ENCODE results near the gene ISL2. TPM values are rescaled to one million over a fixed set of nuclear protein-coding genes. Genes with fewer than 3 reads are reported as not detected.

ISL2 gene
- total RNA-seq, 1 experiment from 2014 or later = 0.44 TPM

- no peak for DNase-seq (ENCODE audit: low spot score)
- in situ Hi-C loops (cut with HindIII; ENCODE audit: low sequenced_read_pairs) = no loop called here
These were observed 22.6 kb downstream of the ISL2 start for GRCh38 chr15:76359152-76359551.

GRCh38 chr15:76360416-76360815, 23.8 kb downstream of the ISL2 start:
- in situ Hi-C loops (cut with HindIII; ENCODE audit: low sequenced_read_pairs) = no loop called here
- no peak for DNase-seq (ENCODE audit: low spot score)

GRCh38 chr15:76363251-76363650, 26.7 kb downstream of the ISL2 start:
- in situ Hi-C loops (cut with HindIII; ENCODE audit: low sequenced_read_pairs) = no loop called here
- DNase-seq (ENCODE audit: low spot score) = no peak

GRCh38 chr15:76366714-76367113, 30.1 kb downstream of the ISL2 start:
- in situ Hi-C loops (cut with HindIII; ENCODE audit: low sequenced_read_pairs) = no loop called here

GRCh38 chr15:76368122-76368621, 31.6 kb downstream of the ISL2 start:
- DNase-seq (ENCODE audit: low spot score) = no peak
- in situ Hi-C loops (cut with HindIII; ENCODE audit: low sequenced_read_pairs) = no loop called here

More at GRCh38 chr15:76366714-76367113, 30.1 kb downstream of the ISL2 start:
- no peak for DNase-seq (ENCODE audit: low spot score)

- in situ Hi-C loops (cut with HindIII; ENCODE audit: low sequenced_read_pairs) = no loop called here
- no peak for DNase-seq (ENCODE audit: low spot score)
These were observed 39.5 kb downstream of the ISL2 start for GRCh38 chr15:76376029-76376428.

GRCh38 chr15:76376816-76377215, 40.2 kb downstream of the ISL2 start:
- no peak for DNase-seq (ENCODE audit: low spot score)

GRCh38 chr15:76377217-76377616, 40.6 kb downstream of the ISL2 start:
- in situ Hi-C loops (cut with HindIII; ENCODE audit: low sequenced_read_pairs) = no loop called here
- DNase-seq (ENCODE audit: low spot score) = no peak

More at GRCh38 chr15:76376816-76377215, 40.2 kb downstream of the ISL2 start:
- in situ Hi-C loops (cut with HindIII; ENCODE audit: low sequenced_read_pairs) = no loop called here

GRCh38 chr15:76377751-76378150, 41.2 kb downstream of the ISL2 start:
- no peak for DNase-seq (ENCODE audit: low spot score)
- in situ Hi-C loops (cut with HindIII; ENCODE audit: low sequenced_read_pairs) = no loop called here

- DNase-seq (ENCODE audit: low spot score) = no peak
- in situ Hi-C loops (cut with HindIII; ENCODE audit: low sequenced_read_pairs) = no loop called here
These were observed 42.1 kb downstream of the ISL2 start for GRCh38 chr15:76378691-76379090.

GRCh38 chr15:76380249-76380648, 43.7 kb downstream of the ISL2 start:
- in situ Hi-C loops (cut with HindIII; ENCODE audit: low sequenced_read_pairs) = no loop called here
- no peak for DNase-seq (ENCODE audit: low spot score)

GRCh38 chr15:76381366-76381765, 44.8 kb downstream of the ISL2 start:
- DNase-seq (ENCODE audit: low spot score) = peak; percentile 70
- in situ Hi-C loops (cut with HindIII; ENCODE audit: low sequenced_read_pairs) = no loop called here

- in situ Hi-C loops (cut with HindIII; ENCODE audit: low sequenced_read_pairs) = no loop called here
These were observed 46.6 kb downstream of the ISL2 start for GRCh38 chr15:76382987-76383728.

GRCh38 chr15:76384409-76384808, 47.8 kb downstream of the ISL2 start:
- in situ Hi-C loops (cut with HindIII; ENCODE audit: low sequenced_read_pairs) = no loop called here
- DNase-seq (ENCODE audit: low spot score) = no peak

More at GRCh38 chr15:76382987-76383728, 46.6 kb downstream of the ISL2 start:
- DNase-seq (ENCODE audit: low spot score) = no peak

GRCh38 chr15:76386178-76386577, 49.6 kb downstream of the ISL2 start:
- in situ Hi-C loops (cut with HindIII; ENCODE audit: low sequenced_read_pairs) = no loop called here
- no peak for DNase-seq (ENCODE audit: low spot score)

- in situ Hi-C loops (cut with HindIII; ENCODE audit: low sequenced_read_pairs) = no loop called here
These were observed 50.4 kb downstream of the ISL2 start for GRCh38 chr15:76386926-76387325.

GRCh38 chr15:76390571-76390970, 54.0 kb downstream of the ISL2 start:
- in situ Hi-C loops (cut with HindIII; ENCODE audit: low sequenced_read_pairs) = no loop called here
- no peak for DNase-seq (ENCODE audit: low spot score)

More at GRCh38 chr15:76386926-76387325, 50.4 kb downstream of the ISL2 start:
- no peak for DNase-seq (ENCODE audit: low spot score)

GRCh38 chr15:76391309-76391708, 54.7 kb downstream of the ISL2 start:
- in situ Hi-C loops (cut with HindIII; ENCODE audit: low sequenced_read_pairs) = no loop called here
- no peak for DNase-seq (ENCODE audit: low spot score)

GRCh38 chr15:76391847-76392246, 55.3 kb downstream of the ISL2 start:
- in situ Hi-C loops (cut with HindIII; ENCODE audit: low sequenced_read_pairs) = no loop called here

More at GRCh38 chr15:76391847-76392246, 55.3 kb downstream of the ISL2 start:
- peak; percentile 6 for DNase-seq (ENCODE audit: low spot score)

Data from G401 (cell line).